HG03565 (cell line): ENCODE data around the gene CASZ1.

ENCODE experiments used
- ATAC-seq: cut with Tn5 transposase; IDR thresholded peaks from one replicate; pipeline ENCODE4 v1.9.1; 2021; ENCODE audit warnings: mild to moderate bottlenecking, moderate library complexity; ENCODE audit not compliant: unreplicated experiment

Gene CASZ1

GRCh38 chr1:10675813-10676212 is 120.6 kb downstream of the CASZ1 start:
- no peak for ATAC-seq

- no peak for ATAC-seq
Observed at GRCh38 chr1:10674700-10675609, 121.5 kb downstream of the CASZ1 start.

GRCh38 chr1:10674222-10674621 is 122.2 kb downstream of the CASZ1 start:
- no peak for ATAC-seq

GRCh38 chr1:10673109-10673711 is 123.2 kb downstream of the CASZ1 start:
- ATAC-seq = no peak

- no peak for ATAC-seq
Observed at GRCh38 chr1:10672343-10673050, 123.9 kb downstream of the CASZ1 start.

- no peak for ATAC-seq
Observed at GRCh38 chr1:10671622-10672342, 124.7 kb downstream of the CASZ1 start.

GRCh38 chr1:10671090-10671489 is 125.4 kb downstream of the CASZ1 start:
- ATAC-seq = no peak

GRCh38 chr1:10670190-10670589 is 126.3 kb downstream of the CASZ1 start:
- ATAC-seq = no peak

GRCh38 chr1:10669570-10669969 is 126.9 kb downstream of the CASZ1 start:
- ATAC-seq = no peak

GRCh38 chr1:10667861-10668761 is 128.3 kb downstream of the CASZ1 start:
- no peak for ATAC-seq

GRCh38 chr1:10665930-10666850 is 130.3 kb downstream of the CASZ1 start:
- no peak for ATAC-seq

- no peak for ATAC-seq
Observed at GRCh38 chr1:10665226-10665625, 131.2 kb downstream of the CASZ1 start.

- no peak for ATAC-seq
Observed at GRCh38 chr1:10664251-10664650, 132.2 kb downstream of the CASZ1 start.

- ATAC-seq = no peak
Observed at GRCh38 chr1:10663678-10664035, 132.8 kb downstream of the CASZ1 start.

- ATAC-seq = no peak
Observed at GRCh38 chr1:10662824-10663677, 133.4 kb downstream of the CASZ1 start.

- no peak for ATAC-seq
Observed at GRCh38 chr1:10662090-10662688, 134.3 kb downstream of the CASZ1 start.

GRCh38 chr1:10661453-10661852 is 135.0 kb downstream of the CASZ1 start:
- ATAC-seq = no peak
